NCI-H460 (cell line): ENCODE data around the gene PPP1R36. TPM values are rescaled to one million over a fixed set of nuclear protein-coding genes. Genes with fewer than 3 reads are reported as not detected.

ENCODE experiments used
- DNase-seq: peaks from one replicate; pipeline ENCODE4 v3.0.0-alpha.2; 2016; ENCODE audit warnings: low read depth; ENCODE audit errors: extremely low read depth
- small RNA-seq, 2 experiments: library from RNA; depleted of rRNA; stranded (forward); fragments of <200 nt; gene quantifications; one replicate each; pipeline ENCODE3, GENCODE V24; 2014
- total RNA-seq: library from RNA; depleted of rRNA; stranded (reverse); fragments of >200 nt; shearing (Covaris generic); gene quantifications from 2 replicates; pipeline ENCODE4 v1.2.3, GENCODE V29; 2014; rRNA removed

PPP1R36 gene
- total RNA-seq, 1 experiment from 2014 or later = 0.22 TPM

- DNase-seq = no peak
Measured at GRCh38 chr14:64638625-64639024, 88.9 kb downstream of the PPP1R36 start.

Small RNAs within 50 kb of the gene (small RNA-seq; reads per million reads assigned to genes)
- gene AL049869.4 = 0 reads per million in 2 experiments

Other genes starting within 250 kb of the PPP1R36 start
- 53.6 and 63.5 TPM in 2 replicates for gene MTHFD1, start 161.6 kb upstream of the PPP1R36 start, total RNA-seq
- 0.12 and 0.22 TPM in 2 replicates for gene AKAP5, start 84.5 kb upstream of the PPP1R36 start, total RNA-seq
- gene ZBTB25, start 46.1 kb upstream of the PPP1R36 start, total RNA-seq = 12.5 and 13.8 TPM in 2 replicates
- 30.5 and 32.9 TPM in 2 replicates for gene ZBTB1, start 45.2 kb upstream of the PPP1R36 start, total RNA-seq
- gene HSPA2, start 9.2 kb upstream of the PPP1R36 start, total RNA-seq = 3.8 and 4.5 TPM in 2 replicates
- 16.4 and 20.6 TPM in 2 replicates for gene PLEKHG3, start 154.5 kb downstream of the PPP1R36 start, total RNA-seq